Activated naive CD4-positive, alpha-beta T cell treated with anti-CD3 and anti-CD28 coated beads, Interleukin-2, amount 10 ng/mL, durations not matched to agents 7 days and 5 days (primary cell): ENCODE data around the gene NALF2.

Experiments used
- CTCF ChIA-PET: fragments of 350-600 bp; sonication (Branson Sonifier 250); formaldehyde crosslinking; loops from one replicate; lab custom pipeline; 2021; ENCODE audit warnings: antibody characterized with exemption; lab: Charles Lee
- DNase-seq: peaks from one replicate; pipeline ENCODE4 v3.0.0-alpha.2; 2020
- H3K27ac Mint-ChIP-seq: one replicate; pipeline ENCODE4 v1.8.0; 2021; ENCODE audit warnings: mild to moderate bottlenecking, moderate library complexity, mixed read lengths
- H3K27me3 Mint-ChIP-seq: one replicate; pipeline ENCODE4 v1.8.0; 2021; ENCODE audit warnings: mild to moderate bottlenecking, mixed read lengths
- H3K36me3 Mint-ChIP-seq: one replicate; pipeline ENCODE4 v1.8.0; 2021; ENCODE audit warnings: mixed read lengths
- H3K4me1 Mint-ChIP-seq: one replicate; pipeline ENCODE4 v1.8.0; 2021; ENCODE audit warnings: mixed read lengths
- H3K4me3 Mint-ChIP-seq: one replicate; pipeline ENCODE4 v1.8.0; 2021; ENCODE audit warnings: mild to moderate bottlenecking, moderate library complexity, mixed read lengths
- H3K9me3 Mint-ChIP-seq: one replicate; pipeline ENCODE4 v1.8.0; 2021; ENCODE audit warnings: mixed read lengths

NALF2 gene

DNA sequence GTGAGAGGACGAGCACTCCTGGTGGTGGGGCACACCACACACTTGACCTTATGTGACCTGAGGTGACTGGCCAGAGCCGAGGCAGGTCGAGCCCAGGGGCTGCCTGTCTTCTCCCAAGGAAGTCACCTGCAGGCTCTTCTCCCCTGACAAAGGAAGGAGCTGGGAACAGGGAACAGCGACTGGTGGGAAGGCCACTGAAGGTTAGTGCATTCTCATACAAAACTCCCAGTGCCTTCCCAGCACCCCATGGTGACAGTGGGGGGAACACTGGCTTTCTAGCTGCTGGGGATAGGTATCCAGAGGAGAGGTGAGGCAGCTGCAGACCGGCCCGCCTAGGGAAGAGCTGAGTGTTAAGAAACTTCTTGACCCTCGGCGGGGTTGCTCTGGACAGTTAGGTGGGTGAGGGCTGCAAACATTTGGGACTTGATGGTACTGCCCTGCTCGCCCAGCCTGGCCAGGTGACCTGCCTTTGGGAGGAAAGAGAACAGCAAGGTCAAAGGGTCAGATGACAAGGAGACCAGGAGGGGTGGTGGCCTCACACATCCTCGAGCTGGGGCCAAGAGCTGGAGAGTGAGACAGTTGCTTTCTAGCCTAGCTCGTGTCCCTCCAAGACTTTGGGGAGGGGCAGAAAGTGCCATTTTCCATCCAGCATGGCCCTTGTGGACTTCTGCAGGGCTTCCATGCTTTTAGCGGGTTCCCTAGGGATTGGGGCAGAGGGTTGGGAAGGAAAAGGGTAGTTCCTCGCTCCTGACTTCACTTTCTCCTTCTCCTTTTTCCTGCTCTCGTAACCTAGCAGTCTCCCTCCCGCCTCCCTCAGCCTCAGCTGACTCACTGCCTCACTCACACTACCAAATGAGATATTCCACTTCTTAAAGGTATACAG is 2.7 kb downstream of the NALF2 start:
- H3K36me3 Mint-ChIP-seq: peaks cover 2% of the 10 kb centered on the region
- DNase-seq: no peak
- no peaks in the 10 kb centered on the region for H3K9me3 Mint-ChIP-seq
- no peak overlapping the region for H3K27ac Mint-ChIP-seq
- H3K27me3 Mint-ChIP-seq: peaks cover 60% of the 10 kb centered on the region
- H3K4me3 Mint-ChIP-seq: no peak overlapping the region
- H3K4me1 Mint-ChIP-seq: peaks cover 8% of the 10 kb centered on the region
- CTCF ChIA-PET: no interaction called here

DNA sequence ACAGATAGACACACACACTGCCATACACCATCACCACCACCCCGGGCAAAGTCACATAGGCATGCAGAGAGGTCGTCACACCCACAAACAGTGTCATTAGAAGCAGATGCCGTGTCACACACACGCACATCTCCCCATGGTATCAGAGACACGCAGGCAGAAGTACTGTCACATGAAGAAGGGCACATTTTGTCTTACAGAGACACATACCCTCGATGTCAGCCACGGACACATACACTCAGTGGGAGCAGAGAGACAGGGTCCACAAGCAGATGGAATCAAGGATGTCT is 3.3 kb downstream of the NALF2 start:
- H3K9me3 Mint-ChIP-seq: no peaks in the 10 kb centered on the region
- peaks cover 8% of the 10 kb centered on the region for H3K4me1 Mint-ChIP-seq
- no peak overlapping the region for H3K4me3 Mint-ChIP-seq
- H3K27me3 Mint-ChIP-seq: peaks cover 60% of the 10 kb centered on the region
- peaks cover 2% of the 10 kb centered on the region for H3K36me3 Mint-ChIP-seq
- no peak overlapping the region for H3K27ac Mint-ChIP-seq
- DNase-seq: no peak
- CTCF ChIA-PET: no interaction called here

DNA sequence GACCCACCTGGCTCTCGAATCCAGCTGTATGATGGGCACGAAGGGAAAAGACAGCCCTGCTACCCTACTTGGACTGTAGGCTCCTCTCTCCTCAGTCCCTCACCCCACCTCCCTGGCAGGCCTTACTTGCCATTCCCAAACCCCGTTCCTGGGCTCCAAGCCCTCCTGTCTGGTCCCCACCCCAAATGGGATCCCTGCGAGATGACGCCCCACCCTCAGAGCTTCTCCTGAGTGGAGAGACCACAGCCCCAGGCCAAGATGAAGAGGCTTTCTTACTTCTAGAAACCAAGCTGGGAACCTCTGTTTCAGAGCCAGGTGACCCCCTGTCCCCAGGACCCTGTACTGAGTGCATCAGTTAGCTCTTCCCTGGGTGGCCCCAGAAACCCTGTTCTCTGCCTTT is 4.5 kb downstream of the NALF2 start:
- Mint-ChIP-seq H3K4me1 (peaks cover 8% of the 10 kb centered on the region), H3K27ac (no peak overlapping the region), H3K9me3 (no peaks in the 10 kb centered on the region), H3K27me3 (peaks cover 55% of the 10 kb centered on the region), H3K4me3 (no peak overlapping the region), H3K36me3 (peaks cover 2% of the 10 kb centered on the region)
- DNase-seq: no peak
- CTCF ChIA-PET: no interaction called here

DNA sequence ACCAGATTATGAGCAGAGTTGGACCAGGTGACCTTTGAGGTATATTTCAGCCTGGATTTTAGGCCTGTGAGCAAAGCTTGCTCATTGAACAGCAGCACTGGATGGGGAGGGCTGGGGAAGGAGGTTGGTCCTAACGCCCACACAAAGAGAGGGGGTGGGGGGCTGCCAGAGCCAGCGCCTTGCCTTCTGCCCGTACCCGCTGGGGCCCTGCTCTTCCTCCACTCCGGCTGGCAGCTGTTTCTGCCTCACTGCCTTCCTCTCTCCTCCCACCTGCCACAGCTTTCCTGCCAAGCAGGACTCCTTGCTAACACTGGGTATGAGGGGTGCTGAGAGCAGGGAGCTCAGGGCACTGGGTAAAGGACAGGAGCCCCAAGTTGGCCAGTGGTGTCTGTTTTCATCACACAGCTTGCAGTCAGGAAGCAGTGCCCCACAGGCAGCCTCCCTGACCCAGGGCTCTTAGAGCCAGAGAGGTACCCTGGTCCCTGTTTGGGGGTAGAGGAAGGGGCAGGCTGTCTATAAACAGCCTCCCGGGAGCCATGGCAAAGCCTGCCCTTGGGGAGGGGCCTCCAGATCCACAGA is 6.1 kb downstream of the NALF2 start:
- H3K27me3 Mint-ChIP-seq: peaks cover 42% of the 10 kb centered on the region
- DNase-seq: no peak
- peaks cover 2% of the 10 kb centered on the region for H3K36me3 Mint-ChIP-seq
- H3K4me1 Mint-ChIP-seq: peaks cover 8% of the 10 kb centered on the region
- no peak overlapping the region for H3K27ac Mint-ChIP-seq
- no peaks in the 10 kb centered on the region for H3K9me3 Mint-ChIP-seq
- CTCF ChIA-PET: no interaction called here
- no peak overlapping the region for H3K4me3 Mint-ChIP-seq

DNA sequence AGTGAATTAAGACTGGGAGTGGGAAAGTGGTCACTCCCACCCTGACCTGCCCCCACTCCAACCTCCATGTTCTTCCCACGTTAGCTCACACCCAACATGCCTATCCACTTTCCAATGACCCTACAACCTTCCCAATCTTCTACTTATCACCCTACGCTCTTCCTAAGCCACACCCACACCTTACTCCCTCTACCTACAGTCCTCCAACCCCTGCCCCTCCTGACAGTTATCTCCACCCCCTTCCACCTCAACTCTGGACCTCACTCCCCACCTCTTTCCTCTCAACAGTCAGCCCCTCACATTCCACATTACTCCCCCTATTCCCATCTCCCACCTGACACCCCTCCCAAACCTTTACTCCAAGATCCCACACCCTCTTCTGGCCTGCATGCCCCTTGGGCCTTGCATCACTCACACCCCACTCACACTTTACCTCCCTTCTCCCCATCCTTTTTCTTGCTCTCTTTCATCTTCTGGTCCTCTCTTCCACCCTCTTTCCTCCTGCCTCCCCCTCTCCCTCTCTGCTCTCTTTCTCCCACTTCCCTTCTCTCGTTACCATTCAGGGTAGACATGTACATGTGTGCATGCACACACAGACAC is 6.9 kb downstream of the NALF2 start:
- DNase-seq: no peak
- Mint-ChIP-seq H3K27ac (no peak overlapping the region), H3K4me1 (peaks cover 6% of the 10 kb centered on the region), H3K9me3 (no peaks in the 10 kb centered on the region), H3K36me3 (no peaks in the 10 kb centered on the region), H3K4me3 (no peak overlapping the region), H3K27me3 (peaks cover 34% of the 10 kb centered on the region)
- CTCF ChIA-PET: no interaction called here

- H3K4me1 Mint-ChIP-seq: no peaks in the 10 kb centered on the region
These were observed 17.9 kb downstream of the NALF2 start for GRCh38 chrX:69522052-69522451.

DNA sequence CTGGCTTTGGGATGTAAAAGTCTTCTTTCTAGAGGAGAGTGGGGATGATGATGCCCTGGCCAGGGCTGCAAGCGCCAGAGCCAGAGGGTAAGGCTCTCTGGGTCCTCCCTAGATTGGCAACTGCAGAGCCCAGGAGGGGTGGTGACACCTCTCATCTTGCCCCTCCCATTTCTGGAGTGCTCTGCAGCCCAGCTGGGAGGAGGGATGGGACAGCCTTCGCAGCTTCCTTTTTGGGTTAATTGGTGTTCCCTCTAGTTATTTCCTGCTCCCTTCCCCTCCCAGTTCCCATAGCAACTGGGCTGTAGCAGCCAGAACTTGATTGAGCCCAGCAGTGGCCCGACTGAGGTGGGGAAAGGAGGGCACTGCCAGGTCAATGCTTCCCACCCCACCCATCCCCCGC is 19.2 kb downstream of the NALF2 start:
- H3K9me3 Mint-ChIP-seq: no peaks in the 10 kb centered on the region
- no peaks in the 10 kb centered on the region for H3K4me1 Mint-ChIP-seq
- H3K27ac Mint-ChIP-seq: no peak overlapping the region
- CTCF ChIA-PET: no interaction called here
- DNase-seq: no peak
- H3K27me3 Mint-ChIP-seq: peaks cover 6% of the 10 kb centered on the region
- no peaks in the 10 kb centered on the region for H3K36me3 Mint-ChIP-seq
- H3K4me3 Mint-ChIP-seq: no peak overlapping the region

More at GRCh38 chrX:69522052-69522451, 17.9 kb downstream of the NALF2 start:
- Mint-ChIP-seq H3K27ac (no peak overlapping the region), H3K9me3 (no peaks in the 10 kb centered on the region), H3K27me3 (peaks cover 6% of the 10 kb centered on the region), H3K4me3 (no peak overlapping the region), H3K36me3 (no peaks in the 10 kb centered on the region)
- no peak for DNase-seq
- CTCF ChIA-PET: no interaction called here

GRCh38 chrX:69524781-69525363 is 20.7 kb downstream of the NALF2 start:
- H3K4me1 Mint-ChIP-seq: no peaks in the 10 kb centered on the region
- H3K9me3 Mint-ChIP-seq: no peaks in the 10 kb centered on the region
- no peaks in the 10 kb centered on the region for H3K36me3 Mint-ChIP-seq
- no peak overlapping the region for H3K4me3 Mint-ChIP-seq
- H3K27ac Mint-ChIP-seq: no peak overlapping the region
- CTCF ChIA-PET: interaction anchor here (0.9 kb wide), 1 partner anchor 13 kb away, joined by 4 read pairs; no protein-coding TSS in a partner anchor
- no peak for DNase-seq
- H3K27me3 Mint-ChIP-seq: peaks cover 6% of the 10 kb centered on the region

- CTCF ChIA-PET: no interaction called here
- DNase-seq: no peak
- Mint-ChIP-seq H3K4me3 (no peak overlapping the region), H3K27ac (no peak overlapping the region), H3K36me3 (no peaks in the 10 kb centered on the region), H3K9me3 (no peaks in the 10 kb centered on the region), H3K27me3 (peaks cover 4% of the 10 kb centered on the region), H3K4me1 (no peaks in the 10 kb centered on the region)
These were observed 26.2 kb downstream of the NALF2 start for GRCh38 chrX:69530306-69530705.

DNA sequence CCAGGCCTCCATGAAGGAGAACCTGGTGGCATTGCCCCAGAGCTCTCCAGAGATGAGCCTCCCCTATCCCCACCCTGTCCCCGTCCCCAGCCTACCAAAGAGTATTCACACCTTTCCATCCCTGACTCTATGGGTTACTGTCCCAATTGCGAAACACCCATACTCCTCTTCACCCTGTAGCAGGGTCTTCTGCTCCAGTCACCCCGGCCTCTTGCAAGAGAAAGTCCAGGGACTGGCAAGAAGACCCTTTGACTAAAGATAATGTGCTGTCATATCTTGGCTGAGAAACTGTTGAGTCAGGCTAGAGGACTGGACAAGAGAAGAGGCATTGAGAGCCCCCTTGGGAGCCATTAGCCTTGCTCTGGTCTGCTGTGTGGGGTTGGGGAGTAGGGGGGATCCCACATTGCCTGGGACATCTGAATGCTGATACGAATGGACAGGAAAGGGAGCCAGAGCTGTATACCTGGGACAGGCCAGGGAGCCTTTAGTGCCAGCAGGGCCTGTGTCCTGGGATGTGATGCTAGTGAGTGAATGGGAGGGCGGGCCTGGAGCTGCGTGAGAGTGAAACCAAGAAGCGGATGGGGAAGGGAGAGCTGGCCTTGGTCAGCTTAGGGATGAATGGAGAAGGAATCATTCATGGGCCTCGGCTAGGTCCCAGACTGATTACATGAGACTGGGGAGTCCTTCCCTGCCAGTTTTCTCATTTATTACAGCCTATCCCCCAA is 27.1 kb downstream of the NALF2 start:
- CTCF ChIA-PET: no interaction called here
- Mint-ChIP-seq H3K4me1 (no peaks in the 10 kb centered on the region), H3K4me3 (no peak overlapping the region), H3K36me3 (no peaks in the 10 kb centered on the region), H3K27ac (peak overlapping the region; percentile 9), H3K9me3 (no peaks in the 10 kb centered on the region), H3K27me3 (no peaks in the 10 kb centered on the region)
- no peak for DNase-seq

- peaks cover 9% of the 10 kb centered on the region for H3K27me3 Mint-ChIP-seq
- H3K4me1 Mint-ChIP-seq: peaks cover 21% of the 10 kb centered on the region
- H3K27ac Mint-ChIP-seq: no peak overlapping the region
- CTCF ChIA-PET: interaction anchor here (1.7 to 3.7 kb wide), 2 partner anchors 495 to 562 kb away, joined by 5 to 12 read pairs; no protein-coding TSS in a partner anchor
- no peak for DNase-seq
- no peaks in the 10 kb centered on the region for H3K9me3 Mint-ChIP-seq
- no peak overlapping the region for H3K4me3 Mint-ChIP-seq
- peaks cover 1% of the 10 kb centered on the region for H3K36me3 Mint-ChIP-seq
These were observed 31.5 kb downstream of the NALF2 start for GRCh38 chrX:69535661-69536060.

DNA sequence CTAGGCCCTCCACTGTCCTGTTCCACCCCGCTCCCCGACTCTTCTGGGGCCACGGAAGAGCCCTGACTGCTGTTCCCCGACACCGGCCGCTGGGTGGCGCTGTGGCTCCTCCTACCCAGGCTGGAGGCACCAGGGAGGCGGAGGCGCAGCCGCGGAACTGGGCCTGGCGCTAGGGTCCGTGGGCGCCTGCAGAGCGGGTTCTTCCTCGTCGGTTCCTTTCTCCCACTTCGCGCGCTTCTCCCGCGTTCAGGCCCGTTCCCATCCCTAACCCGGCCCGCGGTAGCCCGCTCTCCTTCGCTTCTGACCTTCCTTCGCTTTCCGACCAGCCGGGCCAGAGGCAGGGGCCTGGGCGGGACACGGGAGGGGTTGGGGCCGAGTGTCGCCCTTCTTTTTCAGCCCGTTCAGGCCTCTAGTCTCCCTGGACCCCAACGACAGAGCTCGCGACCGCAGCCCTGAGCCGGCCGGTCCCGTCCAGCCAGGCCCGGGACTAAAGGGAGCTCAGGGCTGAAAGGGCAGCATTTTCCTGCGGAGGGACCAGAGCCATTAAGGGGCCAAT is 34.3 kb downstream of the NALF2 start:
- peaks cover 1% of the 10 kb centered on the region for H3K36me3 Mint-ChIP-seq
- DNase-seq: peak; percentile 83
- no peak overlapping the region for H3K4me3 Mint-ChIP-seq
- no peak overlapping the region for H3K27ac Mint-ChIP-seq
- CTCF ChIA-PET: interaction anchor here (0.6 to 3.7 kb wide), 10 partner anchors 15 to 559 kb away, joined by 3 to 29 read pairs (median 5); partner anchors contain the start of gene EDA
- H3K9me3 Mint-ChIP-seq: no peaks in the 10 kb centered on the region
- peaks cover 21% of the 10 kb centered on the region for H3K4me1 Mint-ChIP-seq
- peaks cover 9% of the 10 kb centered on the region for H3K27me3 Mint-ChIP-seq

DNA sequence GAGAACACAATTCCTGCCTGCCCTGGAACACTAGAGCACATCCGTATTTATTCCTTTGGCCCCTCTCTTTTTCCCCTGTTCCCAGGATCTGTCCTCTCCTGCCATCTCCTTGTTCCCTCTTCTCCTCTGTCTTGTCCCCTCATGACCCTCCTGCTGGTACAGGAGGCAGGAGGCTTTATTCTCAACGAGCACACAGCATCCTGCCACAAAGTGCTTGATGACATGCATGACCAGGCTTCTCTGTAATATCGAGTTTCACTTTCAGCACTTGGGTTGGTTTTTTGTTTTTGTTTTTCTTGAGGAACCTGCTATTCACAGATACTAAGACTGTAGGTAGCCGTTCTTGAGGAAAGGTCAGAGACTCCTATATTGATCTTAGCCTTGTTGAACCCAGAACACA is 35.3 kb downstream of the NALF2 start:
- peak; percentile 33 for DNase-seq
- CTCF ChIA-PET: interaction anchor here (2.6 kb wide), 1 partner anchor 79 kb away, joined by 10 read pairs; no protein-coding TSS in a partner anchor
- no peaks in the 10 kb centered on the region for H3K9me3 Mint-ChIP-seq
- peak overlapping the region; percentile 76 for H3K27ac Mint-ChIP-seq
- H3K36me3 Mint-ChIP-seq: peaks cover 1% of the 10 kb centered on the region
- peaks cover 9% of the 10 kb centered on the region for H3K27me3 Mint-ChIP-seq
- peaks cover 21% of the 10 kb centered on the region for H3K4me1 Mint-ChIP-seq
- H3K4me3 Mint-ChIP-seq: no peak overlapping the region
